Measurements from ENCODE around the gene AMPD3.

DNA sequence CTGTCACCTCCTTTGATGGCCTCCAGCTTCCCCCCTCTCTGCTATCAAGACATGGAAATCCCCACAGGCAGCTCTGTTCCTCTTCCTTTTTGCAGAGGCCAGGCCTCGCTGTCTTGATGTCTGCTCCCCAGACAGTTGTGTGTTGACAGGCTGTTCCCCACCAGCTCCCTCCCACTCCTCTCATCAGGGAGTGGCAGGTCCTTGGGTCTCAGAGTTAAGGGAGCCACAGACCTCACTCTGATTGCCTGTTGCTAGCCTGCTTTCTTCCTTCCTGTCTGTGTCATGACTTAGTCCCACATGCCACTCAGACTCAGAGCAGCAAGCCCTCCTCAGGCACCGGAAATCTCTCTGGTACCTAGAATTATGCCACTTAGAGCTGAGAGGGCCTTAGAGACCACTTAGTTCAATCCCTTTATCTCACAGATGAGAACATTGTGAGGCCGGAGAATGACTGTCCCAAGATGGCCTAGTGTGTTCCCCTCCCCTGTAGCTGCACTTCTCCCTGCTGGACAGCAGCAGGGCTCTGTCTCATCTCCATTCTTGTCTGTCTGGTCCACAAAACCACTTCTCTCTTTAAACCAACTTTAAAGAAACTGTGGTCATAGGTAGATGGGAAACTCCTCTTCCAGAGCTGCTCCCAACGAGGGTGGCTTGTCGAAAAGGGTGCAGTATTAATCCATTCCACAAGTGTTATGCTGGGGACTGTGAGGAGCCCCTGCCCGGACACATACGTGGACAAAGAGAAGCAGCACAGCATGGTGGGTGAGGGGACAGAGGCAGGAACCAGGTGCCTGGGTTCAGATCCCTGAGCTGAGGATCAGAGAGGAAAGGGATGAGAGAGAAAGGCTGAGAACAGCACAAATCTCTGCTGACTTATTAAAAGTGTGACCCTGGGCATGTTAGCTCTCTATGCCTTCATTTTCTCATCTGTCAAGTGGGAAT, 4.2 kb downstream of the AMPD3 start:
- TF ChIP-seq NRF1 (IDR thresholded peaks at IDR 0.05; ENCODE audit: low read depth, low read length): no peak
- TF ChIP-seq RAD21 (IDR thresholded peaks at IDR 0.05; ENCODE audit: low read length): no peak
- TF ChIP-seq SIN3A (IDR thresholded peaks at IDR 0.05; ENCODE audit: borderline replicate concordance, low read depth, low read length): no peak
- no peak for TF ChIP-seq EP300 (IDR thresholded peaks at IDR 0.05; ENCODE audit: borderline replicate concordance in 1 of 2, low read depth in 1 of 2, low read length in 1 of 2)
- TF ChIP-seq POLR2AphosphoS5 (IDR thresholded peaks at IDR 0.05; ENCODE audit: low read depth, low read length): no peak
- TF ChIP-seq, protein P1, sequence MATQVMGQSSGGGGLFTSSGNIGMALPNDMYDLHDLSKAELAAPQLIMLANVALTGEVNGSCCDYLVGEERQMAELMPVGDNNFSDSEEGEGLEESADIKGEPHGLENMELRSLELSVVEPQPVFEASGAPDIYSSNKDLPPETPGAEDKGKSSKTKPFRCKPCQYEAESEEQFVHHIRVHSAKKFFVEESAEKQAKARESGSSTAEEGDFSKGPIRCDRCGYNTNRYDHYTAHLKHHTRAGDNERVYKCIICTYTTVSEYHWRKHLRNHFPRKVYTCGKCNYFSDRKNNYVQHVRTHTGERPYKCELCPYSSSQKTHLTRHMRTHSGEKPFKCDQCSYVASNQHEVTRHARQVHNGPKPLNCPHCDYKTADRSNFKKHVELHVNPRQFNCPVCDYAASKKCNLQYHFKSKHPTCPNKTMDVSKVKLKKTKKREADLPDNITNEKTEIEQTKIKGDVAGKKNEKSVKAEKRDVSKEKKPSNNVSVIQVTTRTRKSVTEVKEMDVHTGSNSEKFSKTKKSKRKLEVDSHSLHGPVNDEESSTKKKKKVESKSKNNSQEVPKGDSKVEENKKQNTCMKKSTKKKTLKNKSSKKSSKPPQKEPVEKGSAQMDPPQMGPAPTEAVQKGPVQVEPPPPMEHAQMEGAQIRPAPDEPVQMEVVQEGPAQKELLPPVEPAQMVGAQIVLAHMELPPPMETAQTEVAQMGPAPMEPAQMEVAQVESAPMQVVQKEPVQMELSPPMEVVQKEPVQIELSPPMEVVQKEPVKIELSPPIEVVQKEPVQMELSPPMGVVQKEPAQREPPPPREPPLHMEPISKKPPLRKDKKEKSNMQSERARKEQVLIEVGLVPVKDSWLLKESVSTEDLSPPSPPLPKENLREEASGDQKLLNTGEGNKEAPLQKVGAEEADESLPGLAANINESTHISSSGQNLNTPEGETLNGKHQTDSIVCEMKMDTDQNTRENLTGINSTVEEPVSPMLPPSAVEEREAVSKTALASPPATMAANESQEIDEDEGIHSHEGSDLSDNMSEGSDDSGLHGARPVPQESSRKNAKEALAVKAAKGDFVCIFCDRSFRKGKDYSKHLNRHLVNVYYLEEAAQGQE (IDR thresholded peaks at IDR 0.05; ENCODE audit: low read depth, low read length): peak; percentile 67; the same call in 1 of the 2 replicates
- TF ChIP-seq FOSL2 (IDR thresholded peaks at IDR 0.05; ENCODE audit: borderline replicate concordance, low read depth): no peak
- no peak for TF ChIP-seq JUND (IDR thresholded peaks at IDR 0.05)
- TF ChIP-seq, protein P2, sequence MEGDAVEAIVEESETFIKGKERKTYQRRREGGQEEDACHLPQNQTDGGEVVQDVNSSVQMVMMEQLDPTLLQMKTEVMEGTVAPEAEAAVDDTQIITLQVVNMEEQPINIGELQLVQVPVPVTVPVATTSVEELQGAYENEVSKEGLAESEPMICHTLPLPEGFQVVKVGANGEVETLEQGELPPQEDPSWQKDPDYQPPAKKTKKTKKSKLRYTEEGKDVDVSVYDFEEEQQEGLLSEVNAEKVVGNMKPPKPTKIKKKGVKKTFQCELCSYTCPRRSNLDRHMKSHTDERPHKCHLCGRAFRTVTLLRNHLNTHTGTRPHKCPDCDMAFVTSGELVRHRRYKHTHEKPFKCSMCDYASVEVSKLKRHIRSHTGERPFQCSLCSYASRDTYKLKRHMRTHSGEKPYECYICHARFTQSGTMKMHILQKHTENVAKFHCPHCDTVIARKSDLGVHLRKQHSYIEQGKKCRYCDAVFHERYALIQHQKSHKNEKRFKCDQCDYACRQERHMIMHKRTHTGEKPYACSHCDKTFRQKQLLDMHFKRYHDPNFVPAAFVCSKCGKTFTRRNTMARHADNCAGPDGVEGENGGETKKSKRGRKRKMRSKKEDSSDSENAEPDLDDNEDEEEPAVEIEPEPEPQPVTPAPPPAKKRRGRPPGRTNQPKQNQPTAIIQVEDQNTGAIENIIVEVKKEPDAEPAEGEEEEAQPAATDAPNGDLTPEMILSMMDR (IDR thresholded peaks at IDR 0.05): no peak
- TF ChIP-seq NFIC (IDR thresholded peaks at IDR 0.05; ENCODE audit: borderline replicate concordance): no peak
- TF ChIP-seq MEF2A (IDR thresholded peaks at IDR 0.05; ENCODE audit: borderline replicate concordance, low read depth): no peak
- no peak for TF ChIP-seq CHD2 (IDR thresholded peaks at IDR 0.05; ENCODE audit: low read length, partially characterized antibody)
